Activated T-cell treated with anti-CD3 and anti-CD28 coated beads, Interleukin-2, amount 50 U/mL, for 48 hours (primary cell): ENCODE results near the gene USP6NL.

Experiments used
- DNase-seq, 2 experiments: peaks; one replicate each; pipeline ENCODE4 v3.0.0-alpha.2; 2020

The USP6NL gene

DNA sequence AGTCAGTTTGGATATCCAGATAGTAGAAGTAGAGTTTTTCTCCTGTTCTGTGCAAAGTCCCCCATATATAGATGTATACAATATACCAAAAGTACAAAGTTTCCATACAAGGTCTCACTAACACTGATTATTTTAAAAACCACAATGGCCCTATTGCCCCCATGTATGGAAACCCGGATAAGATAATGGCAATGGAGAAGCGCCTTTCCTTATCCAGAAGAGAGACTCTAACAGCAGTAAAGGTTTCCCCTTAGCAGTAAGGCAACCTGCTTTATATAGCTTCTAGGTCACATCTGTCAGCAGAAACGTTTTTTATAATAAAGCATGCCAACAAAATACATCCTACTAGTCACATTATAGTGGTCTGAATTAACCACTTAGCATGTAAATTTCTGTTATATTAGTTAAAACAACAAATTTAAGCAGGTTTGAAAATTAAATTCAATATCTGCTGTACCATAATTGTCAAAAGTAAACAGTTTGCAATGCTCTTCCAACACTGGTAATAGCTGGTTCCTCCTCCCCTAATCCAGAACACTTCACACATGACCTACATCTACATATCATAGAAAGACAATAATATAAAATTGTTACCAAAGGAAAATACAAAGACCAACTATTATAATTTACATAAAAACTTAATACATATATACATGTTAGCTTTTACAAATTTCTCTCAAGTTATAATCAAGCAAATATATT, 22.4 kb downstream of the USP6NL start:
- no peak for DNase-seq

DNA sequence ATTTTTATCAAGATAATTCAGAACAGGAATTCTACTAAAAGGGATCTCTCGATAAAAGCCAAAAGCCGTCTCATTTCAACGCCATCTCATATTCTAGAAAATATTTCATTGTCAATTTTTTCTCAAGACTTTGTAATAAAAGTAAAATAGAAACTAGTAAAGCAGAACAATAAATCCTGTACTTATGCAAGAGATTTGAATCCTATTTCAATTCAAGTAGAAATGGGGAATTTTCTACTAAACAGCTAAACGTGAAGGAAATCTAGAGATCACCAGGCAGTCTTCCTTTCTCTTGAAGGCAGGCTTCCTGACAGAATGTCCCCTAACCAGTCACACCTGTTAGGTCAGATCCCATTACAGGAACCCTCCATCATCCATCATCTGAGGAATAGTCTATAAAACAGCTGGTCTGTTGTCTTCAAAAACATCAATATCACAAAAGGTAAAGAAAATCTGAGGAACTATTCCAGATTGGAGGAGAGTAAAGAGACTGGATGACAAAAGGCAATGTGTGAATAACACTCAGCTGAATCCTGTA, 23.7 kb downstream of the USP6NL start:
- DNase-seq = no peak

DNA sequence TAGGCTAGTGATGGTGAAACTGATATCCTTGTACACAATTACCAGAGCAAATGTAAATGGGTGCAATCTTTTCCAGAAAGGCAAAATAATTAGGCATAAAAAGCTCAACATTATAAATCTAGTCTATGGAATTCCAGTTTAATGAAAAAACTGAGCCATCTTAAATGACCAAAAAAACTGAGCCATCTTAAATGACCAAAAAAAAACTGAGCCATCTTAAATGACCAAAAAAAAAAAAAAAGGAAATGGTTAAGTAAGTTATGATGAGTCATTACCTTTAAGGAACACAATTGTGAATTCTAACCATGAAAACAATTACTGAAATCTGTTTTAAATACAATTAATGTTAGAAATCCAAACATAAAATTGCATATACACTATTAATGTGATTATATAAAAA, 25.3 kb downstream of the USP6NL start:
- DNase-seq = no peak

DNA sequence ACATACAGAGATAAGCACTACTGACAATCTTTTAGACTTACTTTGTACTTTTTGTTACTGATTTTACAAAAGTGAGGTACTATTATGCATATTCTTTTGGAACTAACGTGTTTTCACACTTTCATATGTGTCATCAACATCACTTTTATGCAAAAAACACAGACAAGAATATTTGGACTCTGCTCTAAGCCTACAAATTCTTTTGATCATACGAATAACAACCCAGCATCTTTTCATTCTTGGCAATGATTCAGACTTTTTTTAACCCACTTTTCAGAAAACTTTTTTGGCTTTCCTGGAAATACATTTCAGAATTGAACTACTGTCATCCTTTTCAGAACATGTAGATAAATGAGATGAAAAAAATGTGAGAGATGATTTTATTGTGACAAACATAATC, 30.2 kb downstream of the USP6NL start:
- DNase-seq = no peak

- no peak for DNase-seq
Observed at GRCh38 chr10:11579885-11580284, 31.6 kb downstream of the USP6NL start.

GRCh38 chr10:11578802-11579255, 32.6 kb downstream of the USP6NL start:
- peak; percentile 47 to 54 for DNase-seq

DNA sequence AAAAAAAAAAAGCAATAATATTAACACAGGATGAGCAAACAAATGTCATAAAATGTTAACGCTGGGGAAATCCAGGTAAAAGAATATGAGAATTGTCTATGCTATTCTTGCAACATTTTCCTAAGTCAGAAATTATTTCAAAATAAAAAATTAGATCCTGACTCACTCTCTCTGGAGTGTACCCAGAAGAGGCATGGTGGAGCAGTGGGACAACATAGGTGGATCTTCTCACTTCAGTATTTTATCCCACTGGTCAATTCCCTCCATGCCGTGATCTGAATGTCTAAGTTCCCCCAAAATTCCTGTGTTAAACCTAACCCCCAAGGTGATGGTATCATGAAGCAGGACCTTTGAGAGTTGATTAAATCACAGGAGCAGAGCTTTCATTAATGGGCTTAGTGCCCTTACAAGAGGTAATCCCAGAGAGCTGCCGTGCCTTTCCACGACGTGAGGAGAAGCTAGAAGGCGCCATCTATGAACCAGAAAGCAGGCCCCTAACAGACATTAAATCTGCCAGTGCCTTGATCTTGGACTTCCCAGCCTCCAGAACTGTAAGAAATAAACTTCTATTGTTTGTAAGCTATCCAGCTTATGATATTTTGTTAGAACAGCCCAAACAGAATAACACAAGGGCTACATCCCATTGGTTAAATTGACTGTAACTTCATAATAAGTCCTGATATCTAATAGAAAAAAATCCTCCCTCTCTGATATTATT, 35.2 kb downstream of the USP6NL start:
- DNase-seq = no peak

- no peak for DNase-seq
Observed at GRCh38 chr10:11573497-11573896, 38.0 kb downstream of the USP6NL start.

DNA sequence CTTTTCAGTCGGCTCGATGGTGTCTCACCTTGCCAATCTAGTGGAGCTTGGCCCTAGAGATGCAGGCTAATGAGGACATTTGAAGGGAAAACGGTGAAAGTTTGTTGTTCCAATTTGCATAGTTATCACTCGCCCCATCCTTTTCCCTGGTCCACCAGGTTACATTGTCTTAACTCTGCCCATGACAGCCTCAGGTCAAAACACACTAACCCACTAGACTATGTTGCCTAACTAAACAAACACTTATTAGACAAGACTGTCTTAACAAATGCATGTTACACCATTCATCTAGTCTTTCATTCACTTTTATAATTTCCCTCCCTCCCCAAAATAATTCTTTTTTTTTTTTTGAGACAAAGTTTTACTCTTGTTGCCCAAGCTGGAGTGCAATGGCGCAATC, 40.7 kb downstream of the USP6NL start:
- DNase-seq = no peak

- no peak for DNase-seq
Observed at GRCh38 chr10:11569471-11569870, 42.0 kb downstream of the USP6NL start.

DNA sequence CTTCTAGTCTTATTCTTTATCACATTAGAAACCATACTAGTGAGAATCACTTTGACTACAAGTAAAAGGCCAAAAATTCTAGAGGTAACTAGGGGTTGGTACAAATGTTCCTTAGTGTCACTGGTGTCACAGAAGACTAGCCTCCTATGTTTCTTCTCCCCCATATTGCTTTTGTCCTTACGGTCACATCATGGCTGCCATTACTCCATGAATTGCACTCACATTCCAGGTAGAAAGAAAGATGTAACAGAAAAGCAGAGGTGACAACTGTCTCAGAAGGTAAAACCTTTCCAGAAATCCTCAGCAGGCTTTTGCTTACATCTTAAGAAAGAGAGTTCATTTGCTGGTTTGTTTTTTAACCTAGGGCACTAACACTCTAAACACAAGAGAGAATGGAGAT, 42.9 kb downstream of the USP6NL start:
- DNase-seq = no peak

- DNase-seq = no peak
Observed at GRCh38 chr10:11564741-11565140, 46.7 kb downstream of the USP6NL start.

GRCh38 chr10:11563936-11564335, 47.5 kb downstream of the USP6NL start:
- DNase-seq = no peak

- DNase-seq = no peak
Observed at GRCh38 chr10:11562888-11563287, 48.6 kb downstream of the USP6NL start.

GRCh38 chr10:11560076-11560709, 51.3 kb downstream of the USP6NL start:
- DNase-seq = no peak

GRCh38 chr10:11557967-11558366, 53.5 kb downstream of the USP6NL start:
- DNase-seq = no peak

- no peak for DNase-seq
Observed at GRCh38 chr10:11557513-11557912, 53.9 kb downstream of the USP6NL start.

DNA sequence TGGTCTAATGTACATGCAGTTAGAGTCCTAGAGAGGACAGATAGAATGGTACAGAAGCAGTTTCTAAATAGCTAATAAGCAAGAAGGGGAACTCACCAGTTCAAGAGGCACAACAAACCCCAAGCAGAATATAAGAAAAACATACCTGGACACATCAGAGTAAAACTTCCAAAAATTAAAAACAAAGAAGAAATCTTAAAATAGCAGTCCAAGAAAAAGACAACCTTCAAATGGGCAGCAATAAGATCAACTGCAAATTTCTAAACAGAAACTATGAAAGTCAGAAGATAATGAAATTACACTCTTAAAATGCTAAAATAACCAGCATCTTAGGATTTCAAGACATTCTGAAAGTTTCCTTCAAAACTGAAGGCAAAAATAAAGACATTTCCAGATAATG, 55.9 kb downstream of the USP6NL start:
- no peak for DNase-seq

DNA sequence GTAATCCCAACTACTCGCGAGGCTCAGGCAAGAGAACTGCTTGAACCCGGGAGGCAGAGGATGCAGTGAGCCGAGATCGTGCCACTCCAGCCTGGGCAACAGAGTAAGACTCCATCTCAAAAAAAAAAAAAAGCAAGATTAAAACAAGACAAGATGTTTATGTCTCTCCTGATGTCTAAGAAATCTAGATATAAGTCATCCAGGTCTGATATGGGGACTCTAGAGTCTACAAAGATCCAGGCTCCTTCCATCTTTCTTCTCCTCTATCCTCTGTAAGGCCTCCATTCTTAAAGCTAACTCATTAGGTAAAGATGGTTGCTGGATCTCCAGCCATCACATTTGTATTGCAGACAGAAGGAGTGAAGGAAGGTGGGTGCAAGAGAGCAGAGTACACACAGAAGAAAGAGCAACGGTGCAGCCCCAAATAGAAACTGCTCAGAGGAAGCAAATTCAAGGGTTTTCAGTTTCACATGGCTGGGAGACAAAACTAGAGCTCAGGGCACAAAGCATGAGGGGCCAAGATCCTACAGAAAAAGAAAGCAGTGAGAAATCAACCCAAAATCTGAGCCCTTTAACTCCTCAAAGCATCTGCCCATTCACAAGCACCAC, 57.6 kb downstream of the USP6NL start:
- DNase-seq = peak in 1 of 2 experiments; percentile 24

- no peak for DNase-seq
Observed at GRCh38 chr10:11551916-11552602, 59.4 kb downstream of the USP6NL start.

GRCh38 chr10:11551104-11551503, 60.3 kb downstream of the USP6NL start:
- no peak for DNase-seq

DNA sequence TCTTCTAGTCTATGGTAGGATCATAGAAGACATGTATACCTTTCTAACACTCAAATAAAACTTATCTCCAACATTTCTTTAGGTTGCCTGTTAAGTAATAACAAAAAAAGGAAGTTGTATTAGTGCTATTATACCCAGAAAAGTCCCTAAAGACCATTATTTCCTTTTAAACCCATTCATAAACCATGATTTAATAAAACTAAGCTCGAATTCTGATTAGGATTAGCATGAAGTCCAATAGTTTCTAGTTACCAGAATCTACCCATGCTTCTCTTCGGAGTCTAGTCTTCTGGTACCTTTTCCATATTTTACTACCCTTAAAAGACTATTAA, 62.7 kb downstream of the USP6NL start:
- DNase-seq = no peak
